Gastrocnemius medialis (tissue), 4 donors: ENCODE results near the gene CYP4V2.

Experiments
- CTCF ChIP-seq, 5 experiments: fragments of 450-650 bp in 3 of 5; fragments of 200-600 bp in 2 of 5; sonication (generic) in 2 of 5; IDR thresholded peaks in 4 of 5; conservative IDR thresholded peaks in 1 of 5; 1 replicate in 4 of 5; 2 replicates in 1 of 5; pipeline ENCODE4 v1.5.1; 2016 to 2019; ENCODE audit warnings: antibody characterized with exemption in 5 of 5, mild to moderate bottlenecking in 3 of 5, moderate library complexity in 3 of 5
- POLR2A ChIP-seq, 2 donors: fragments of 450-650 bp; IDR thresholded peaks; one replicate each; pipeline ENCODE4 v1.6.1; 2017; ENCODE audit warnings: antibody characterized with exemption in 2 of 2, mild to moderate bottlenecking in 2 of 2, moderate library complexity in 2 of 2

DNA sequence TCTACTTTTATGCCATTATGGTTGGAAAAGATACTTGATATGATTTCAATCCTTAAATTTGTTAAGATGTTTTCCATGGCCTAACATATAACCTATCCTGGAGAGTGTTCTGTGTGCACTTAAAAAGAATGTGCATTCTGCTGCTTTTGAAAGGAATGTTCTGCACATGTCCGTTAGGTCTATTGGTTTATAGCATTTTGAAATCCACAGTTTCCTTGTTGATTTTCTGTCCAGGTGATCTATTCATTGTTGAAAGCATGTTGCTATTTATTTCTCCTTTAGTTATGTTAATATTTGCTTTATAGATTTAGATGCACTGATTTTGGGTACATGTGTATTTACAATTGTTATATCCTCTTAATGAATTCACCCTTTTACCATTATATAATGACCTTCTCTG is 30.3 kb downstream of the CYP4V2 start:
- TF ChIP-seq POLR2A (IDR thresholded peaks at IDR 0.05): no peak
- TF ChIP-seq CTCF (IDR thresholded peaks at IDR 0.05 in 4 of 5, conservative IDR thresholded peaks at IDR 0.05 in 1 of 5): no peak
